Measurements from ENCODE around the gene PNCK. TPM values are rescaled to one million over a fixed set of nuclear protein-coding genes. Genes with fewer than 3 reads are reported as not detected.

Gene PNCK
- total and polyA plus RNA-seq, 2 of the 13 experiments (the other 11 are each of a cell fraction or from before 2014, with no cell fraction given): 33.1 TPM; not detected in 1

DNA sequence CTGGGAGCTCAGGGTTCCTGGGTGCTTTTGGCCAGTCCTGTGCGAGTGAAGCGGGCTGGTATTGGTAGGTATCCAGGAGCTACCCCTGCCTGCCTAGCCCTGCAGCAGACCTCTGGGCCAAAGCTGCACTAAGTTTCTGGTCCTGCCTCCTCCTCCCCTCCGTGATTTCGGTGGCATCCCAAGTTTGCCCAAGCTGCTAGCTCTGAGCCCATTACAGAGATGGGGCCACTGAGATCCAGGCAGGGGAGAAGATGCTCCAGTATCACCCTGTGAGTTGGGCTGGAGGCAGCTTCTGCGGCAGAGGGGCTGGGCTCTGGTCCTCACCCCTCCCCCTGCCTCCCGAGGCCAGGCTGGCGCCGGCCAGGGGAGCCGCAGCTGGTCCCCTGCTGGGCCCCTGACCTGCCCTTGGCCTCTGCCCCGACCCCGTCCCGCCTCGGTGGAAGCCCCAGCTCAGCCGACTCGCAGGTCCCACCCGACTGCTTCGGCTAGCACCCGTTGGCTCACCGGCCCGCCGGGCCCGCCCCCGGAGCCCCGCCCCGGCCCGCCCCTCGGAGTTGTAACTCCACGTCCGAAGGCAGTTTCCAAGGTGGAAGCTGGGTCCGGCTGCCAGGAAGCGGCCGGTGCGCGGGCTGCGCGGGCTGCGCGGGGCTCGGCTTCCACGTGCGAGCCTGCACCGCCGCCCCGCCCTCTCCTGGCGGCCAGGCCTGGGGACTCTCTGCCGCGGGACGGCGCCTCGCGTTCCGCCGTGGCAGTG lies 26.8 kb downstream of the PNCK start, which contains the start of gene DUSP9 (continued):
- TF ChIP-seq, protein P1, sequence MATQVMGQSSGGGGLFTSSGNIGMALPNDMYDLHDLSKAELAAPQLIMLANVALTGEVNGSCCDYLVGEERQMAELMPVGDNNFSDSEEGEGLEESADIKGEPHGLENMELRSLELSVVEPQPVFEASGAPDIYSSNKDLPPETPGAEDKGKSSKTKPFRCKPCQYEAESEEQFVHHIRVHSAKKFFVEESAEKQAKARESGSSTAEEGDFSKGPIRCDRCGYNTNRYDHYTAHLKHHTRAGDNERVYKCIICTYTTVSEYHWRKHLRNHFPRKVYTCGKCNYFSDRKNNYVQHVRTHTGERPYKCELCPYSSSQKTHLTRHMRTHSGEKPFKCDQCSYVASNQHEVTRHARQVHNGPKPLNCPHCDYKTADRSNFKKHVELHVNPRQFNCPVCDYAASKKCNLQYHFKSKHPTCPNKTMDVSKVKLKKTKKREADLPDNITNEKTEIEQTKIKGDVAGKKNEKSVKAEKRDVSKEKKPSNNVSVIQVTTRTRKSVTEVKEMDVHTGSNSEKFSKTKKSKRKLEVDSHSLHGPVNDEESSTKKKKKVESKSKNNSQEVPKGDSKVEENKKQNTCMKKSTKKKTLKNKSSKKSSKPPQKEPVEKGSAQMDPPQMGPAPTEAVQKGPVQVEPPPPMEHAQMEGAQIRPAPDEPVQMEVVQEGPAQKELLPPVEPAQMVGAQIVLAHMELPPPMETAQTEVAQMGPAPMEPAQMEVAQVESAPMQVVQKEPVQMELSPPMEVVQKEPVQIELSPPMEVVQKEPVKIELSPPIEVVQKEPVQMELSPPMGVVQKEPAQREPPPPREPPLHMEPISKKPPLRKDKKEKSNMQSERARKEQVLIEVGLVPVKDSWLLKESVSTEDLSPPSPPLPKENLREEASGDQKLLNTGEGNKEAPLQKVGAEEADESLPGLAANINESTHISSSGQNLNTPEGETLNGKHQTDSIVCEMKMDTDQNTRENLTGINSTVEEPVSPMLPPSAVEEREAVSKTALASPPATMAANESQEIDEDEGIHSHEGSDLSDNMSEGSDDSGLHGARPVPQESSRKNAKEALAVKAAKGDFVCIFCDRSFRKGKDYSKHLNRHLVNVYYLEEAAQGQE (IDR thresholded peaks at IDR 0.05; ENCODE audit: borderline replicate concordance in 1 of 2, low read depth in 1 of 2, low read length in 2 of 2): no peak
- TF ChIP-seq MEF2D (CRISPR knock-in tag; IDR thresholded peaks at IDR 0.05) (no peak), MTA3 (CRISPR knock-in tag; IDR thresholded peaks at IDR 0.05) (no peak), FOXA3 (CRISPR knock-in tag; IDR thresholded peaks at IDR 0.05) (peak; percentile 68), KAT8 (CRISPR knock-in tag; IDR thresholded peaks at IDR 0.05) (no peak), NFYC (CRISPR knock-in tag; IDR thresholded peaks at IDR 0.05) (no peak), NFKB2 (CRISPR knock-in tag; IDR thresholded peaks at IDR 0.05; ENCODE audit: borderline replicate concordance) (no peak), ZNF121 (CRISPR knock-in tag; IDR thresholded peaks at IDR 0.05) (no peak), ZNF501 (CRISPR knock-in tag; IDR thresholded peaks at IDR 0.05) (no peak), ETS1 (CRISPR knock-in tag; IDR thresholded peaks at IDR 0.05) (no peak), NR2F2 (IDR thresholded peaks at IDR 0.05; ENCODE audit: borderline replicate concordance, low read depth) (no peak)
- TF ChIP-seq, protein P2, sequence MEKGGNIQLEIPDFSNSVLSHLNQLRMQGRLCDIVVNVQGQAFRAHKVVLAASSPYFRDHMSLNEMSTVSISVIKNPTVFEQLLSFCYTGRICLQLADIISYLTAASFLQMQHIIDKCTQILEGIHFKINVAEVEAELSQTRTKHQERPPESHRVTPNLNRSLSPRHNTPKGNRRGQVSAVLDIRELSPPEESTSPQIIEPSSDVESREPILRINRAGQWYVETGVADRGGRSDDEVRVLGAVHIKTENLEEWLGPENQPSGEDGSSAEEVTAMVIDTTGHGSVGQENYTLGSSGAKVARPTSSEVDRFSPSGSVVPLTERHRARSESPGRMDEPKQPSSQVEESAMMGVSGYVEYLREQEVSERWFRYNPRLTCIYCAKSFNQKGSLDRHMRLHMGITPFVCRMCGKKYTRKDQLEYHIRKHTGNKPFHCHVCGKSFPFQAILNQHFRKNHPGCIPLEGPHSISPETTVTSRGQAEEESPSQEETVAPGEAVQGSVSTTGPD (CRISPR knock-in tag; IDR thresholded peaks at IDR 0.05): no peak
- TF ChIP-seq, protein P3, sequence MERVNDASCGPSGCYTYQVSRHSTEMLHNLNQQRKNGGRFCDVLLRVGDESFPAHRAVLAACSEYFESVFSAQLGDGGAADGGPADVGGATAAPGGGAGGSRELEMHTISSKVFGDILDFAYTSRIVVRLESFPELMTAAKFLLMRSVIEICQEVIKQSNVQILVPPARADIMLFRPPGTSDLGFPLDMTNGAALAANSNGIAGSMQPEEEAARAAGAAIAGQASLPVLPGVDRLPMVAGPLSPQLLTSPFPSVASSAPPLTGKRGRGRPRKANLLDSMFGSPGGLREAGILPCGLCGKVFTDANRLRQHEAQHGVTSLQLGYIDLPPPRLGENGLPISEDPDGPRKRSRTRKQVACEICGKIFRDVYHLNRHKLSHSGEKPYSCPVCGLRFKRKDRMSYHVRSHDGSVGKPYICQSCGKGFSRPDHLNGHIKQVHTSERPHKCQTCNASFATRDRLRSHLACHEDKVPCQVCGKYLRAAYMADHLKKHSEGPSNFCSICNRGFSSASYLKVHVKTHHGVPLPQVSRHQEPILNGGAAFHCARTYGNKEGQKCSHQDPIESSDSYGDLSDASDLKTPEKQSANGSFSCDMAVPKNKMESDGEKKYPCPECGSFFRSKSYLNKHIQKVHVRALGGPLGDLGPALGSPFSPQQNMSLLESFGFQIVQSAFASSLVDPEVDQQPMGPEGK (CRISPR knock-in tag; IDR thresholded peaks at IDR 0.05): peak; percentile 84

Measured in HepG2 (cell line).